ENCODE results near the gene CLDN5.
A peak's percentile ranks its signal among the peaks of the same experiment; 100 is the strongest.

The CLDN5 gene

DNA sequence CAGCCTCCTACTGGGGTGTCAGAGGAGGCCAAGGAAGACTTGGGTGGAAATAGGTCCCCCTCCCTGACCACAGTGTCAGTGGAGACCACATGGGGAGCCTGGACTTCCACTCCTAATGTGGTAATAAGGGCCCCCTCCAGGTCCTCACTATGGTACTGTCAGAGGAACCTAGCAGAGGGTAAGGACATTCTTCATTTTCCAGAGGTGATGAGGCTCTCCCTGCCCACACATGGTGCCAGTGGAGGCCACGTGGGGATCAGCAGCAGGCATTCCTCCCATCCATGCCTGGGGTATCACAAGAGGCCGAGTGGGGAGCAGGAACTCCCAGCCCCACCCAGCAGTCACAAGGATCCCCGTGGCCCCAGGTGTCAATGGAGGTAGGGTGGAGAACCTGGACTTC lies 6.5 kb upstream of the CLDN5 start:
- no peaks in the 10 kb centered on the region for H3K4me1 Mint-ChIP-seq
- H3K27ac Mint-ChIP-seq = no peak overlapping the region
- no peak overlapping the region for H3K4me3 Mint-ChIP-seq
- no peaks in the 10 kb centered on the region for H3K36me3 Mint-ChIP-seq
- H3K27me3 Mint-ChIP-seq = peaks cover 5% of the 10 kb centered on the region
- H3K9me3 Mint-ChIP-seq = no peaks in the 10 kb centered on the region

DNA sequence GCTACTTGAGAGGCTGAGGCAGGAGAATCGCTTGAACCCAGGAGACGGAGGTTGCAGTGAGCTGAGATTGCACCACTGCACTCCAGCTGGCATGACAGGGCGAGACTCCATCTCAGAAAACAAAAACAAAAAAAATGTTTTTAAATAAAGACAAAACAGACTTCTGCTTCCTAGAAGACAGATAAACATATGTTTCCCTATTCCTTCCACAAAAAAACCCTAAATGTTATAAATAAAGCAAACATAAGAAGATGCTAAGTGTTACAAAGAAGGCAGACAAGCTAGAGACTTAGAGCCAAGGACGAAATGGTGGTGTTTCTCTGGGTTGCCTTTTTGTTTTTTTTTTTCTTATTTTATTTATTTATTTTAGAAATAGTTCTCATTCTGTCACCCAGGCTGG lies 5.6 kb upstream of the CLDN5 start:
- H3K4me1 Mint-ChIP-seq = peaks cover 3% of the 10 kb centered on the region
- H3K27ac Mint-ChIP-seq = no peak overlapping the region
- H3K27me3 Mint-ChIP-seq = peaks cover 9% of the 10 kb centered on the region
- H3K36me3 Mint-ChIP-seq = no peaks in the 10 kb centered on the region
- H3K9me3 Mint-ChIP-seq = no peaks in the 10 kb centered on the region
- H3K4me3 Mint-ChIP-seq = no peak overlapping the region

DNA sequence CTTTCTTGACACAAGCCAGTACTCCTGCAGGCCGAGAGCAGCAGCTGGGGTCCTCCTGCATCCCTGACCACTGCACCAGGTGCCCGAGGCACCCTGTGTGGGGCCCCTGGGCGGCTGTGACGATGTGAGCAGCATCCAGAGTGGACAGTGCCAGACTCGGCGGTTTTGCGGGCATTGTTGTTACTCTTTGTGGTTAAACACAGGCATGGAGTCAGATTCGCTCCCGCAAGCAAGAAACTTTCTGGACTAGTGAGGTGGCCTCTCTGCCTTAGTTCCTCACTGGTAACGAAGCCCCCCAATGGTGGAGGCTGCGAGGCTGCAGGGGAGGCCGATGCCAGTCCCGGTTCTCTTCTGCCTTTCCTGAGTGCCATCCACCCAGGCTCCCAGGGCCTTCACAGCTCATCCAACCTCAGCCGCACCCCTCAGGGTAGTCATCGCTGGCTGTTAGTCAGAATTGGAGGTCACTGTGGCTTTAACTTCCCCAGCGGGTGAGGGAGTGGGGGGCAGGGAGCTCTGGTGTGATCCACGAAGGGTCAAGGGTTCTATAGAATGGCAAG lies 3.7 kb upstream of the CLDN5 start:
- Mint-ChIP-seq H3K36me3 (no peaks in the 10 kb centered on the region), H3K4me1 (peaks cover 11% of the 10 kb centered on the region), H3K27ac (no peak overlapping the region), H3K9me3 (no peaks in the 10 kb centered on the region), H3K27me3 (peaks cover 11% of the 10 kb centered on the region), H3K4me3 (no peak overlapping the region)

DNA sequence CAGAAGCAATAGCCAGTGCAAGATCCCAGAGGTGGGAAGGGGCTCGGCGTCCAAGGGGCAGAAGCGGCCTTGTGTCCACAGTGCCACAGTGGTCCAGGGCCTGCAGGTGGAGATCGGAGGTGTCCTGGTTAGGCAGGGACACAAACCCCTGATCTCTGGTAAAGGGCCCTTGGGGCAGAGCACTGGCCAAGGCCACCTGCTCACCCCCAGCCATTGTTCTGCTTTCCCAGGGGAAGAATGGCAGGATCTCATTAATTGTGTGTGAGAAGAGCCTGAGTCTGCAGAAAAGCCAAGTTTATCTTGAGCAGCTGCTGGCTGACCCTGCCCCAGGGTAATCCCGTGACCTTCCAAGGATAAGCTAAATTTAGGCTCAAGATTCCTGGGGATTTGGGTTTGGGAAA lies 3.1 kb upstream of the CLDN5 start:
- no peaks in the 10 kb centered on the region for H3K36me3 Mint-ChIP-seq
- peaks cover 14% of the 10 kb centered on the region for H3K4me1 Mint-ChIP-seq
- H3K4me3 Mint-ChIP-seq = no peak overlapping the region
- peaks cover 13% of the 10 kb centered on the region for H3K27me3 Mint-ChIP-seq
- H3K9me3 Mint-ChIP-seq = no peaks in the 10 kb centered on the region
- H3K27ac Mint-ChIP-seq = no peak overlapping the region

DNA sequence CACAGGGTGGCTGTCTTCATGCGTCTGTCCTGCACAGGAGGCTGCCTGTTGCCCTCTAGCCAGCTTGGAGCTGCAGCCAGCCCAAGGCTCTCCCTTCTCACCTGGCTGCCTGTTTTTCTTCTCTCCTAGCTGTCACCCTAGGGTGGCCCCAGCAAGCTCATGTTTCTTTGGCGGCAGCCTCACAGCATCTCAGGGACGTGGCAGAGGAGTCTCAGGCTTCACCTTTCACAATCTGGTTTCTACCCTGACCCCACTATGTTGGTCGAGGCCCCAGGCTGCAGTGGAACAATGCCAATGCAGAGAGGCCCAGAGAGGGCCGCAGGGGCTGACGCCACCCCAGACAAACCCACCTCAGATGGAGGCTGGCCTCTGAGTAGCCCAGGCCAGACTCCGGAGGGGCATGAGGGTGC lies 2.5 kb upstream of the CLDN5 start:
- peaks cover 13% of the 10 kb centered on the region for H3K27me3 Mint-ChIP-seq
- H3K9me3 Mint-ChIP-seq = no peaks in the 10 kb centered on the region
- H3K4me1 Mint-ChIP-seq = peaks cover 14% of the 10 kb centered on the region
- H3K27ac Mint-ChIP-seq = no peak overlapping the region
- H3K36me3 Mint-ChIP-seq = no peaks in the 10 kb centered on the region
- H3K4me3 Mint-ChIP-seq = no peak overlapping the region

DNA sequence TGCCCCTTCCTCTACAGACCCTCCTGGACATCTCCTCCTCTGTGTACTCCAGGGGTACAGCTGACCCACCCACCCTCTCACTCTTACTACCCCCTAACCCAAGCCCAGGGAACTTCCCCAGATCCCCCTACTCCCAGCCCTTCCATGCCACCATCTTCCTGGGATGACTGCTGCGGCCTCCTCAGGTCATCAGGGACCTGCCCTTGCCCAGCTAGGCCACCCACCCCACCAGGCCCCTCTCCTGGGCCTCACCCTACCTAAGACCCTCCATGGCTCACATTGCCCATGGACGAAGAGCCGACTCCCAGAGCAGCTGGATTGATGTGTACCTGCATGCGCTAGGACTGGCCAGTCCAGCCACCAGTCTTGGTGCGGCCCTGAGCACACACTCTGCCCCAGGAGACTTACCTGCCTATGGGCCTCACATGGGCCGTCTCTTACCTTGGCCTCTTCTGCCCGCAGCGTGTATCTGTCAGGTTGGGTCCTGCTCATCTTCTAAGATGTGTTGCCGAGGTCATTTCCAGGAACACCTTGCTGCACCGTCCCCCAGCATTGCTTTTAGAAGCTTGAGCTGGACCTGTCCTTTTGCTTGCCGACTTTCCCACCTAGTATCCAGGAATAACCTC lies 2.0 kb upstream of the CLDN5 start:
- Mint-ChIP-seq H3K9me3 (no peaks in the 10 kb centered on the region), H3K4me3 (no peak overlapping the region), H3K27me3 (peaks cover 13% of the 10 kb centered on the region), H3K4me1 (peaks cover 14% of the 10 kb centered on the region), H3K36me3 (no peaks in the 10 kb centered on the region), H3K27ac (no peak overlapping the region)

DNA sequence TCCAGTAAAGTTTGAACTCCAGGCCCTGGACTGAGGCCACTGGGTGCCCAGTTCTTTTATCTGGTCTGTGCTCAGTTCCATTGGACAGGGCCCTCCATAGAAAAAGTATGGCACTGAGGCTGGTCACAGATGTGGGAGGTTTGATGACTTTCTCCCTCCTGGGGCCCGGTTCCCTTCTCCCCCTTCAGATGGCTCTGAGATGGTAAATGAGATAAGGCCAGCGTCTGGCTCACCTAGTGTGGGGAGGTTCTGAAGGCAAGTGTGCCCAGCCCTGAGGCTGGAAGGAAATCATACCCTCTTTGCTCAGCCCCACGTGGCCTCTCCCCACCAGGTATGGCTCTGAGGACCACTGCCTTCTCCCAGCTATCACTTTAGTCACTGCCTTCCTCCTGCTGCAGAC lies 1.5 kb upstream of the CLDN5 start:
- peaks cover 13% of the 10 kb centered on the region for H3K27me3 Mint-ChIP-seq
- H3K27ac Mint-ChIP-seq = no peak overlapping the region
- H3K4me3 Mint-ChIP-seq = no peak overlapping the region
- H3K4me1 Mint-ChIP-seq = peaks cover 14% of the 10 kb centered on the region
- H3K36me3 Mint-ChIP-seq = no peaks in the 10 kb centered on the region
- H3K9me3 Mint-ChIP-seq = no peaks in the 10 kb centered on the region

DNA sequence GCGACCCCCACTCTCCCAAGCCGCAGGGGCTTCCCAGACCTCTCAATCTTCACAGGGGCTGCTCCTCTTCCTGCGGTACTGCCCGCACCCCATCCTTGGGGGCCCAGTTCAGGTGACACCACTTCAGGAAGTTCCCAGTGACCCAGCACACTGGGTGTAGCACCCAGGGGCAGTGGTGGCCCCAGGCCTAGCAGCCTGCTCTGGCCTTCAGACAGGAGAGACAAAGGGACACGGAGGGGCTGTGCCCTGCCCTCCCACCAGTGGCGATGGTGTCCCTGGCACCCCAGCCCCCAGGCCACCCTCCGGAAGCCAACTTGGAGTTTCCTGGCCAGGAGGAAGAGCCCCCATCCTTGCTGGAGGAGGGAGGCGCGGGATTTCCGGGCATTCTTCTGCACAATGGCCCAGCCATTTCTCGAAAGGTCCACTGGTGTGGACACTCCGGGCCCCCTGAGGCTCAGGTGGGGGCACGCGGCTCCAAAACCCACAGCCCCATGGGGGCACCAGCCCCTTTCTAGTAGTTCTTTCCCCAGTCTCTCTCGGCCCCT lies 978 bp upstream of the CLDN5 start:
- Mint-ChIP-seq H3K4me3 (peak overlapping the region; percentile 51), H3K4me1 (peaks cover 14% of the 10 kb centered on the region), H3K27me3 (peaks cover 13% of the 10 kb centered on the region), H3K9me3 (no peaks in the 10 kb centered on the region), H3K36me3 (no peaks in the 10 kb centered on the region), H3K27ac (no peak overlapping the region)

DNA sequence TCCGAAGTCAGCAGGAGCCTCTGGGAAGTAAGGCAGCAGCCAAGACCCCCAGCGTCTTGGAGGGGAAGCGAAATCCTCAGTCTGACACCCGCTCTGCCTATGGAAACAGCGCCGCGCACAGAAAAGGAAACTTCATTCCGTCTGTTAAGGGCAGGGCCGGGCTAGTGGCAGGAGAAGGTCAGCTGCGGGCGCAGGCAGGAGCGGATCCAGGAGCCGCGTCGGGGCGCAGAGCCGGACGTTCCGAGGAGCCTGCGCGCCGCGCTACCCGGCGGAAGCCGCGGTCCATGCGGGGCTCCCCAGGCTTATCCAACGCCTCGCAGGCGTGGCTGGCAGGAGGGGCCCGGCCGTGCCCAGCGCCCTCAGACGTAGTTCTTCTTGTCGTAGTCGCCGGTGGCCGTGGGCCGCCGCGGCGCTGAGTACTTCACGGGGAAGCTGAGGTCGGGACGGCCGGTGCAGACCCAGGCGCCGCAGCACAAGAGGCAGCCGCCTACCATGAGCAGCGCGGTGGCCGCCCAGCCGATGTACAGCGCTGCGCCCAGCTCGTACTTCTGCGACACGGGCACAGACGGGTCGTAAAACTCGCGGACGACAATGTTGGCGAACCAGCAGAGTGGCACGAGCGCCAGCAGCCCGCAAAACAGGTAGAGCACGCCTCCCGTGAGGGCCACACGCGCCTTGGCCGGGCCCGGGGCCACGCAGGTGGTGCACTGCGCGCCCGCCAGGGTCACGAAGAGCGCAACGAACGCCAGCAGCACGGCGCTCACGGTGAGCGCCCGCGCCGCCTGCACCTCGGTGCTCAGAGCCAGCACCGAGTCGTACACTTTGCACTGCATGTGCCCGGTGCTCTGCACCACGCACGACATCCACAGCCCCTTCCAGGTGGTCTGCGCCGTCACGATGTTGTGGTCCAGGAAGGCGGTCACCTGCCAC lies 705 bp downstream of the CLDN5 start:
- H3K9me3 Mint-ChIP-seq = no peaks in the 10 kb centered on the region
- peak overlapping the region; percentile 70 for H3K4me3 Mint-ChIP-seq
- no peaks in the 10 kb centered on the region for H3K36me3 Mint-ChIP-seq
- H3K27ac Mint-ChIP-seq = no peak overlapping the region
- H3K27me3 Mint-ChIP-seq = peaks cover 13% of the 10 kb centered on the region
- H3K4me1 Mint-ChIP-seq = peaks cover 14% of the 10 kb centered on the region

DNA sequence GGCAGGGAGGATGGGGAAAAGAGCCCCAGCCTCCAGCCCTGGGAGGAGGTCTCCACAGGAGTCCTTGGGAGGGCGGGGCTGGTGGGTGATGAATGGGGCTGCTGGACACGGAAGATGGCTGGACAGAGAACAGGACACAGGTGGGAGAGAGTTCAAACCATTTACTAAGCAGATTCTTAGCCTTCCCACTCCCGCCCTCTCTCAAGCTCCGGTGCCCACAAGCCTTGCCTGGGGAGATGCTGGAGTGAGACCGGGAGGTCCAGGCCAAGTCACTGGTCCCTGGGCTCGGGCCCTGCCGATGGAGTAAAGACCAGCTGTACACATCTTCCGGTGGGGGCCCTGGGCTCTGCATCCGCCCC lies 1.4 kb downstream of the CLDN5 start:
- H3K27ac Mint-ChIP-seq = peak overlapping the region; percentile 62
- peaks cover 14% of the 10 kb centered on the region for H3K4me1 Mint-ChIP-seq
- H3K9me3 Mint-ChIP-seq = no peaks in the 10 kb centered on the region
- peaks cover 13% of the 10 kb centered on the region for H3K27me3 Mint-ChIP-seq
- H3K36me3 Mint-ChIP-seq = no peaks in the 10 kb centered on the region
- H3K4me3 Mint-ChIP-seq = peak overlapping the region; percentile 69

DNA sequence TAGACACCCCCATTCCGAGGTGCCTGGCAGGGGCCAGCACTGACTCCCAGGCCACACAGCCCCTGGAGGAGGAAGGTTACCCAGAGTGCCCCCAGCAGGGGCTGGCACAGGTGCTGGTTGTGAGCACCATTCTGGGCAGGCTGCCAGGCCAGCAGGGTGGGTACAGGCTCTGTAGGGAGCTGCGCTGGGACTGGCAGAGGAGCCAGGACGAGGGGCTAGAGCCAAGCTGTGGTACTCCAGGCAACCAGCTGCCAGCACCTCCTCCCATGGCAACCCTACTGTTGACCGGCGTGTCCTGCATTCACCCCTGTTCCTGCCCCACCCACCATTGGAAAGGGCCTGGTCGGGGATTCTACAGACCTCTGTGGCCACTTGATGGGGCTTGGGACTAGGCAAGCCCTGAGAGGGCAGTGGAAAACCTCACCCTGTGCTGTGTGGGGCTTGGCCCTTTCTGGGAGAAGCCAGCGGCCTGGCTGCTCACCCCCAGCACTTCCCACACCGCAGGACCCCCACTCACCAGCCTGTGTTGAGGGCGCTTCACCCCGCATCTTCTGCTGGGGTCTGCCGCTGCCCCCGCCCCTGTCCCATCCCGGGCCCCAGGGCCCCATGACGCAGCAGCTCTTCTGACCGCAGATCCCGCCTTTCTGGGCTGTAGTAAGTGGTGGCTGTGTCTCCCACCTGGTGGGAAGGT lies 1.9 kb downstream of the CLDN5 start:
- Mint-ChIP-seq H3K4me3 (peak overlapping the region; percentile 69), H3K36me3 (no peaks in the 10 kb centered on the region), H3K4me1 (peaks cover 14% of the 10 kb centered on the region), H3K9me3 (no peaks in the 10 kb centered on the region), H3K27me3 (peaks cover 13% of the 10 kb centered on the region), H3K27ac (peak overlapping the region; percentile 62)

DNA sequence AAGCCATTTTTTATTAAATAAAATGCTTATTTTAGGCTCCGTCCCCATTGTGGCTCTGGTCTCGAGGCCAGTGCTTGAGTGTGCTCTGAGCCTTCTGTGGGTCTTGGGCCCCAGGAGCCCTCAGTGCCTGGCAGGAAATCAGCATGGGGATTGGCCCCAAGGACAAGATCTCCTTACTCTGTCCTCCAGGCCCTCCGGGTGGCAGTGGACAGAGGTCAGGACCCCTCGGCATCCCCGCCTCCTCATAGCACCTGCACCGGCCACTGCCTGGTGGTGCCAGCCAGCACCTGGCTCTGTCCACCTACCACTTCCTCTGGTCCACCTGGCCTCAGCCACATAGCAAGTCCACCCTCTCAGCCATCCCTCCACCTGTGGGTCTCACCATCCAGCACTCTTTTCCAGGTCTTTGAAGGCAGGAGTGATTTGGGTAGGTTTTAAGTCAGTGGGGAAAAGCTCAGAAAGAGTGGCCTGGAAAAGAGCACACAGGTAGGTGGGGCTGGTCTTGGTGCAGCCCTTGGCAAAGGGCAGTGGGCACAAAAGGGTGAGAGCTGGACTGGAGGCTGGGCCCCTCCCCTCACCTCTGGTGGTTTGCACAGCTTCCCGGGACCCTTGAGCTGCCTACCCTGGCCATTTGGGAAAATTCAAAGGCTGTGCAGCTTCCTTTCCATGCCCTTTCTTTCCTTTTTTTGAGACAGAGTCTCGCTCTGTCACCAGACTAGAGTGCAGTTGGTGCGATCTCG lies 3.5 kb downstream of the CLDN5 start:
- no peak overlapping the region for H3K4me3 Mint-ChIP-seq
- no peaks in the 10 kb centered on the region for H3K36me3 Mint-ChIP-seq
- H3K27me3 Mint-ChIP-seq = peaks cover 9% of the 10 kb centered on the region

DNA sequence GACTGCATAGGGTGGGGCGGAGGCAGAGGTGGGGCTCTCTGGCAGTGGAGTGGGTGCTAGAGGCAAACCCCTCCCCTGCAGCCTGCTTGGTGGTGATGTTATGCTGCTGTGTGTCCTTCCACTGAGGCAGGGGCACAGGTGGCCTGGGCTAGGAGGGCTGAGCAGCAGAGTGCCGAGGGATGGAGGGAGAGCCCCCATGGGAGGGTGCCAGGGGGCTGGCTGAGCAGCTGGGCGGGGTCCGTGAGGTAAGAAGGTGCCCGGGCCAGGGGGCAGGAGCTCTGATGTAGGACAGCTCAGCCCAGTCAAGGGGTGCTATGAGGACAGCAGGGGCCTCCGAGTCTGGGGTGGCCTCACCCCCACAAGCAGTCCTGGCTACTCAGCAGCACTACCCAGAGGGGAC lies 4.2 kb downstream of the CLDN5 start:
- no peak overlapping the region for H3K4me3 Mint-ChIP-seq
- no peaks in the 10 kb centered on the region for H3K9me3 Mint-ChIP-seq
- H3K27ac Mint-ChIP-seq = no peak overlapping the region
- peaks cover 13% of the 10 kb centered on the region for H3K4me1 Mint-ChIP-seq
- peaks cover 6% of the 10 kb centered on the region for H3K27me3 Mint-ChIP-seq
- H3K36me3 Mint-ChIP-seq = no peaks in the 10 kb centered on the region

More for the DNA sequence above, 3.5 kb downstream of the CLDN5 start:
- H3K9me3 Mint-ChIP-seq = no peaks in the 10 kb centered on the region
- H3K27ac Mint-ChIP-seq = no peak overlapping the region
- H3K4me1 Mint-ChIP-seq = peaks cover 14% of the 10 kb centered on the region

DNA sequence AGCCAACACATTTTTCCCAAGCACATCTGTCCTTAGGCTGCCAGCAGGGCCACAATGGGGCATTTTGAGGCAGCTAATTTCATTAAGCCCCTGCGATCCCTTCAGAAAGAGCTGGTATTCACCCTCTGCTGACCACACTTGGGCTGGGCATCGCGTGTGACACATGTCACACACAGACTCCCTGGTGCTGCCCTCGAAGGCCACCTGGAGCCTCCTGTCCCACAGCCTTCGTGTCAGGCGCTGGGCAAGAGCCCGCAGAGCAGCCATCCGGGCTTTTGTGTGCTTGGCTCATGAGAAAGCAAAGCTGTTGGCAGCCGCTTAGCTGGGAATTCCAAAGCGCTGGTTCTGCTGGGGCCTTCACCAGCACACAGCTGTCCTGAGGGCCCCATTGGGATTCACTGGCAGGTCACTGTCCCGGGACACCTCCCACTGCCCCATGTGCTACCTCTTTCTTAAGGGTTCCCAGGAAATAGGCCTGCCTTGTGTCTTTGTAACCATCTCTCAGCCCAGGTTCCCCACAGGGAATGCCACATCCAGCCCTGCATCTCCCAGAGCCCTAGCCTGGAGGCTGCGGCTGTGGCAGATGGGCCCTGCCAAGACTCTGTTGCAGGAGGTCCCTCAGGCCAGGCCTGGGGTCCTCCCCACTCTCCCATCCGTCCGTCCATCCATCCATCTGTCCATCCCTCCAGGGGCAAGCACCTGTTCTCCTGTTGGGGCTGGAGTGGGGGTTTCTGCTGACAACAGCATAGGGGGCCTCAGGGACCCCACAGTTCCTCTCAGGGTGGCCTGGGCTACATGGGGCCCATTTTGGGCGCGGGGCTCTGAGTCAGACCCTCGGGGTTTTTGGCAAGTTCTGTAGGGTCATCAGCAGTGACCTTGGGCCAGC lies 4.9 kb downstream of the CLDN5 start:
- H3K27ac Mint-ChIP-seq = no peak overlapping the region
- H3K9me3 Mint-ChIP-seq = no peaks in the 10 kb centered on the region
- peaks cover 4% of the 10 kb centered on the region for H3K27me3 Mint-ChIP-seq
- peaks cover 9% of the 10 kb centered on the region for H3K4me1 Mint-ChIP-seq
- H3K4me3 Mint-ChIP-seq = no peak overlapping the region
- no peaks in the 10 kb centered on the region for H3K36me3 Mint-ChIP-seq
